Measurements from ENCODE around the gene WDFY3.

The WDFY3 gene

DNA sequence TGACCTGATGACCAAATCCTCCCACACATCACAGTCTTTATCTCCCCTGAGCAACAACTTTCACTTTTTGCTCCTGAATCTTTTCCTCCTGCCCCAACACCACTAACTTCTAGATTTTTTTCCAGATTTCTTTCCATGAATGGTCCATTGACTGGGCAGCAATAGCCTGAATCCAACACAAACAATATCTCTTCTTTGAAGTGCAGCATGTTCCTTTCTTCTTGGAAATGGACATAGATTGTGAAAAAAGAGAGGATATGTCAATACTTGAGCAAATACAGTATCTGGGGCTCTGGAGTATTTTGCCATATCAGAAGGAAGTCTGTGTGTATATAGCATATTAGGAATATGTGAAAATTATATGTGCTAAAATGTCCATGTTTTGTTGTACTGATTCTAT is 328.4 kb downstream of the WDFY3 start:
- Histone ChIP-seq H3K4me2 (ENCODE audit: low read depth, low read length, poor library complexity, severe bottlenecking) (no peak overlapping the region), H3K79me2 (ENCODE audit: insufficient read depth, low read length) (no peaks in the 10 kb centered on the region), H3F3A (ENCODE audit: insufficient read depth) (no peaks in the 10 kb centered on the region), H3K9me2 (replicated peaks; ENCODE audit: insufficient read depth, low read length) (no peaks in the 10 kb centered on the region), H3K27ac (ENCODE audit: low read depth, low read length) (no peak overlapping the region), H3K27me3 (ENCODE audit: low read length) (no peaks in the 10 kb centered on the region), H3K36me3 (ENCODE audit: low read length) (no peaks in the 10 kb centered on the region), H4K20me1 (ENCODE audit: low read depth, low read length) (no peaks in the 10 kb centered on the region), H2AFZ (ENCODE audit: low read depth, low read length, severe bottlenecking) (no peak overlapping the region), H3K4me3 (ENCODE audit: insufficient read depth, low read length, poor library complexity, severe bottlenecking) (no peak overlapping the region), H3K9me3 (ENCODE audit: insufficient read depth, low read length) (no peaks in the 10 kb centered on the region), H3K9ac (ENCODE audit: low read length) (no peak overlapping the region)
- no peak for TF ChIP-seq EZH2phosphoT487 (conservative IDR thresholded peaks at IDR 0.05; ENCODE audit: low read length)
- TF ChIP-seq, protein P1, sequence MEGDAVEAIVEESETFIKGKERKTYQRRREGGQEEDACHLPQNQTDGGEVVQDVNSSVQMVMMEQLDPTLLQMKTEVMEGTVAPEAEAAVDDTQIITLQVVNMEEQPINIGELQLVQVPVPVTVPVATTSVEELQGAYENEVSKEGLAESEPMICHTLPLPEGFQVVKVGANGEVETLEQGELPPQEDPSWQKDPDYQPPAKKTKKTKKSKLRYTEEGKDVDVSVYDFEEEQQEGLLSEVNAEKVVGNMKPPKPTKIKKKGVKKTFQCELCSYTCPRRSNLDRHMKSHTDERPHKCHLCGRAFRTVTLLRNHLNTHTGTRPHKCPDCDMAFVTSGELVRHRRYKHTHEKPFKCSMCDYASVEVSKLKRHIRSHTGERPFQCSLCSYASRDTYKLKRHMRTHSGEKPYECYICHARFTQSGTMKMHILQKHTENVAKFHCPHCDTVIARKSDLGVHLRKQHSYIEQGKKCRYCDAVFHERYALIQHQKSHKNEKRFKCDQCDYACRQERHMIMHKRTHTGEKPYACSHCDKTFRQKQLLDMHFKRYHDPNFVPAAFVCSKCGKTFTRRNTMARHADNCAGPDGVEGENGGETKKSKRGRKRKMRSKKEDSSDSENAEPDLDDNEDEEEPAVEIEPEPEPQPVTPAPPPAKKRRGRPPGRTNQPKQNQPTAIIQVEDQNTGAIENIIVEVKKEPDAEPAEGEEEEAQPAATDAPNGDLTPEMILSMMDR (IDR thresholded peaks at IDR 0.05; ENCODE audit: insufficient read depth, low read length, poor library complexity, severe bottlenecking): no peak

DNA sequence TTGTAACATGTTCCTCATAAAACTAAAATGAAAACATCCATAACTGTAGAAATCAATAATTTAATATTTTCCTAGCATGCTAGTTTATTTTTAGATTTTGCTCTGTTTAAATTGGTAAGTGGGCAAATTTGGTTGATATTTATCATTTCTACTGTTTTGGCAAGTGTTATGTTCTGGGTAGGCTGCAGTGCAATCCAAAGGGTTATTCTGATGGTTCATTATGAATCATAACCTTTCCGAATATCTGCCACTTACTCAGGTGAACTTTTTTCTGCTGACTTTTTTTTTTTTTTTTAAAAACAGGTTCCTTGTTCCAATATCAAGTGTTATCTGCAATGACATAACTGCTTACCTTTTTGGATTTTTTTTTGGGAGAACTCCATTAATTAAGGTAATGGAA is 331.5 kb downstream of the WDFY3 start:
- Histone ChIP-seq H3F3A (ENCODE audit: insufficient read depth) (no peaks in the 10 kb centered on the region), H3K27ac (ENCODE audit: low read depth, low read length) (no peak overlapping the region)

DNA sequence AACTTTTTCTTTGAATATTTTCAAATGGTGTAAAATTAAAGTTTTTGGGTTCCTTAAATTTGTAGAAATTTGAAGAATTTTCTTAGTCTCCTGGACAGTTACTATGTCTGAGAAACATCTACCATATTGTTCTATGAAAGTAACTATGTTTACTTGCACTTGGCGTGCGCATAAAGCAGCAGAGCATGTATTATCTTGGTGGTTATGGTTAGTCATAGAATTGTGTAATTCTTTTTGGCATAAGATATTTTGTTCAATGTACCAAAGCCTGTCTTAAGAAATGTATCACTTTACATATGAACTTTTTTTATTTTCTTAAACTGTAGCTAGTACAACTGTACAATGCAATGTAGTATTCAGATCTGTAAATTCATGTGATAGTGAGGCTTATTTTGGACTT is 334.4 kb downstream of the WDFY3 start:
- no peaks in the 10 kb centered on the region for H3K9me3 ChIP-seq (ENCODE audit: insufficient read depth, low read length)
- no peaks in the 10 kb centered on the region for H3K9me2 ChIP-seq (replicated peaks; ENCODE audit: insufficient read depth, low read length)
- H4K20me1 ChIP-seq (ENCODE audit: low read depth, low read length): no peaks in the 10 kb centered on the region
- no peak overlapping the region for H3K9ac ChIP-seq (ENCODE audit: low read length)
- H3K27me3 ChIP-seq (ENCODE audit: low read length): no peaks in the 10 kb centered on the region
- no peaks in the 10 kb centered on the region for H3K36me3 ChIP-seq (ENCODE audit: low read length)
- H3K79me2 ChIP-seq (ENCODE audit: insufficient read depth, low read length): no peaks in the 10 kb centered on the region
- no peak overlapping the region for H2AFZ ChIP-seq (ENCODE audit: low read depth, low read length, severe bottlenecking)
- H3F3A ChIP-seq (ENCODE audit: insufficient read depth): no peaks in the 10 kb centered on the region
- no peak overlapping the region for H3K4me3 ChIP-seq (ENCODE audit: insufficient read depth, low read length, poor library complexity, severe bottlenecking)
- H3K27ac ChIP-seq (ENCODE audit: low read depth, low read length): no peak overlapping the region
- no peak for TF ChIP-seq EZH2phosphoT487 (conservative IDR thresholded peaks at IDR 0.05; ENCODE audit: low read length)
- TF ChIP-seq, protein P1 (IDR thresholded peaks at IDR 0.05; ENCODE audit: insufficient read depth, low read length, poor library complexity, severe bottlenecking): no peak
- no peak overlapping the region for H3K4me2 ChIP-seq (ENCODE audit: low read depth, low read length, poor library complexity, severe bottlenecking)

More for the DNA sequence above, 331.5 kb downstream of the WDFY3 start:
- no peak for TF ChIP-seq EZH2phosphoT487 (conservative IDR thresholded peaks at IDR 0.05; ENCODE audit: low read length)
- TF ChIP-seq, protein P1 (IDR thresholded peaks at IDR 0.05; ENCODE audit: insufficient read depth, low read length, poor library complexity, severe bottlenecking): no peak
- H3K9ac ChIP-seq (ENCODE audit: low read length): no peak overlapping the region
- H3K79me2 ChIP-seq (ENCODE audit: insufficient read depth, low read length): no peaks in the 10 kb centered on the region
- H3K27me3 ChIP-seq (ENCODE audit: low read length): no peaks in the 10 kb centered on the region
- H3K9me3 ChIP-seq (ENCODE audit: insufficient read depth, low read length): no peaks in the 10 kb centered on the region
- no peaks in the 10 kb centered on the region for H3K36me3 ChIP-seq (ENCODE audit: low read length)
- no peaks in the 10 kb centered on the region for H3K9me2 ChIP-seq (replicated peaks; ENCODE audit: insufficient read depth, low read length)
- no peak overlapping the region for H3K4me3 ChIP-seq (ENCODE audit: insufficient read depth, low read length, poor library complexity, severe bottlenecking)
- H2AFZ ChIP-seq (ENCODE audit: low read depth, low read length, severe bottlenecking): no peak overlapping the region
- H4K20me1 ChIP-seq (ENCODE audit: low read depth, low read length): no peaks in the 10 kb centered on the region
- no peak overlapping the region for H3K4me2 ChIP-seq (ENCODE audit: low read depth, low read length, poor library complexity, severe bottlenecking)

Data from SU-DHL-6 (cell line).